Neutrophil (primary cell): Measurements from ENCODE around the gene ANKRD31.
A peak's percentile ranks its signal among the peaks of the same experiment; 100 is the strongest.

Experiments
- H3K27ac ChIP-seq: fragments of 200-600 bp; sonication (generic); 2 replicates; pipeline ENCODE4 v1.5.1; 2016; ENCODE audit warnings: mild to moderate bottlenecking, moderate library complexity
- H3K27me3 ChIP-seq: fragments of 200-600 bp; sonication (generic); 2 replicates; pipeline ENCODE4 v1.6.0; 2016; ENCODE audit warnings: mild to moderate bottlenecking
- H3K36me3 ChIP-seq: fragments of 200-600 bp; sonication (generic); 2 replicates; pipeline ENCODE4 v1.5.1; 2017
- H3K4me1 ChIP-seq, 2 experiments: fragments of 200-600 bp in 1 of 2; sonication (generic) in 1 of 2; 1 replicate in 1 of 2; 2 replicates in 1 of 2; pipeline versions ENCODE4 v1.5.1 to v1.6.1; 2013 to 2016; ENCODE audit warnings: low read depth in 1 of 2, low read length in 1 of 2, mild to moderate bottlenecking in 1 of 2, moderate library complexity in 1 of 2; ENCODE audit not compliant: control insufficient read depth in 1 of 2, insufficient read depth in 1 of 2
- H3K4me3 ChIP-seq, 2 experiments: fragments of 200-600 bp in 1 of 2; sonication (generic) in 1 of 2; 1 replicate in 1 of 2; 2 replicates in 1 of 2; pipeline ENCODE4 v1.5.1; 2013 to 2016; ENCODE audit warnings: low read depth in 1 of 2, low read length in 1 of 2, mild to moderate bottlenecking in 1 of 2, moderate library complexity in 1 of 2
- H3K9me3 ChIP-seq: fragments of 200-600 bp; sonication (generic); 2 replicates; pipeline ENCODE4 v1.5.1; 2016
- TF ChIP-seq, protein P1 (sequence below): fragments of 200-600 bp; sonication (generic); IDR thresholded peaks from 2 replicates; pipeline ENCODE4 v1.5.1; 2016; ENCODE audit warnings: antibody characterized with exemption

Gene ANKRD31

DNA sequence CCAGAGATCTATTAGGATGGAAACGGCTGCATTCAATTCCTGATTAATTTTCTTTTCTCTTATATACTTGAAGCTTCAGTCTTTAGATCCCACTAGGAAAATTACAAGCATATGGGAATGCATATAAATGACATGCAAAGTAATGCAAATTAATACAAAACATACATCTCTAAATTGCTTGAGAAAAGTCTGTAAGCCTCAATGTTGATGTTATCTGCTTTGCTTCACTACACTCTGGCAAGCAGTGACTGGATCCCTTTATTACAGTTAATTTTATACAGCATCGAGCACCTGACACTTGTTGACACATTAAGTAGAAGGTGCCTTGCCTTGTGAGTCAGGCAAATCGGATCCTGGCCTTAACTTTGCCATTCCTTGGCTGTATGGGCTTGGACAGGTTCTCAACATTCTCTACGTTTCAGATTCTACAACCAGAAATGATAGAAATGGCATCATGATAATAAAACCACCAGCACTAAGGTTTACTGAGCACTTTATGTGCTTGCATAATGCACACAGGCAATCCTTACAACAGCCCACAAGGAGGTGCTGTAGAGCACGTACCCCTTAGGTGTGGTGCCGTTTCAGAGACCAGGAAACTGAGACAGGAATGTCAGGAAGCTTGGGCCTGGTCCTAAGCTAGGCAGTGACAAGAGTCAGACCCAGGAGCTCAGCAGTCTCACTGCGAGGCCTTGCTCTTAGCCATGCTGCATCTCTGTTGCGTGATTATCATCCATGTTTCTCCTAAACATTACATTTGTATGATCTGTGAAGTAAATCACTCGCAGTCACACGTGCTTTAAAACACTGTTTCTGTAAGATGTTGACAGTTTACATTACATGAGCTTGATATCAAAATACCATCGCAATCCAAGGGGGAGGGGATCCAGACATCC is 187.0 kb downstream of the ANKRD31 start:
- Histone ChIP-seq H3K27me3 (peaks cover 59% of the 10 kb centered on the region), H3K4me3 (no peak overlapping the region), H3K4me1 (peaks cover 13 to 18% of the 10 kb centered on the region in 2 experiments), H3K9me3 (no peaks in the 10 kb centered on the region), H3K36me3 (no peaks in the 10 kb centered on the region), H3K27ac (no peak overlapping the region)
- TF ChIP-seq, protein P1, sequence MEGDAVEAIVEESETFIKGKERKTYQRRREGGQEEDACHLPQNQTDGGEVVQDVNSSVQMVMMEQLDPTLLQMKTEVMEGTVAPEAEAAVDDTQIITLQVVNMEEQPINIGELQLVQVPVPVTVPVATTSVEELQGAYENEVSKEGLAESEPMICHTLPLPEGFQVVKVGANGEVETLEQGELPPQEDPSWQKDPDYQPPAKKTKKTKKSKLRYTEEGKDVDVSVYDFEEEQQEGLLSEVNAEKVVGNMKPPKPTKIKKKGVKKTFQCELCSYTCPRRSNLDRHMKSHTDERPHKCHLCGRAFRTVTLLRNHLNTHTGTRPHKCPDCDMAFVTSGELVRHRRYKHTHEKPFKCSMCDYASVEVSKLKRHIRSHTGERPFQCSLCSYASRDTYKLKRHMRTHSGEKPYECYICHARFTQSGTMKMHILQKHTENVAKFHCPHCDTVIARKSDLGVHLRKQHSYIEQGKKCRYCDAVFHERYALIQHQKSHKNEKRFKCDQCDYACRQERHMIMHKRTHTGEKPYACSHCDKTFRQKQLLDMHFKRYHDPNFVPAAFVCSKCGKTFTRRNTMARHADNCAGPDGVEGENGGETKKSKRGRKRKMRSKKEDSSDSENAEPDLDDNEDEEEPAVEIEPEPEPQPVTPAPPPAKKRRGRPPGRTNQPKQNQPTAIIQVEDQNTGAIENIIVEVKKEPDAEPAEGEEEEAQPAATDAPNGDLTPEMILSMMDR = peak; percentile 22

DNA sequence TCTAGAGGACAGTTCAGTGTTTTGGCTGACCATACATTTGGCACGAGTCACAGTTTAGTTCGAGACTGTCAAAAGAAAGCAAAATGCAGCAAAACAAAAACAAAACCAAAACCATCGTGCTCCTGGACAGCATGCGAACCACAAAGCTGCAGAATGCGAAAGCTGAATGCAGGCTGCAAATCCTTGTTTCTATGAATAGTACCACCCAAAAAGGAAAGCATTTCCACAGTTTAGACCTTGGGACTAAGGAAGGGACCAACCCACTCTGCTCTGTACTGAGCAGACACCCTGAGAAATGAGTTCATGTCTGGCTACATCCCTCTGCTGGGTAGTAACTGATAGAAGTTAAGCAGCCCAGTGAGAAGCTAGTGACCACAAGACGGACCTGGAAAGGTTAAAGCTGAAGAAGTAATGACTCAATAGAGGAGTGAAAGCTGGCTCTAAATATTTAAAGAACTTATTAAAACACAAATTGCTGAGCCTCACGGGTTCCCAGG is 188.2 kb downstream of the ANKRD31 start:
- H3K9me3 ChIP-seq = no peaks in the 10 kb centered on the region
- H3K36me3 ChIP-seq = no peaks in the 10 kb centered on the region
- peaks cover 8 to 10% of the 10 kb centered on the region in 2 experiments for H3K4me1 ChIP-seq
- no peak overlapping the region for H3K27ac ChIP-seq
- no peak overlapping the region for H3K4me3 ChIP-seq
- TF ChIP-seq, protein P1 = no peak
- H3K27me3 ChIP-seq = peaks cover 57% of the 10 kb centered on the region

DNA sequence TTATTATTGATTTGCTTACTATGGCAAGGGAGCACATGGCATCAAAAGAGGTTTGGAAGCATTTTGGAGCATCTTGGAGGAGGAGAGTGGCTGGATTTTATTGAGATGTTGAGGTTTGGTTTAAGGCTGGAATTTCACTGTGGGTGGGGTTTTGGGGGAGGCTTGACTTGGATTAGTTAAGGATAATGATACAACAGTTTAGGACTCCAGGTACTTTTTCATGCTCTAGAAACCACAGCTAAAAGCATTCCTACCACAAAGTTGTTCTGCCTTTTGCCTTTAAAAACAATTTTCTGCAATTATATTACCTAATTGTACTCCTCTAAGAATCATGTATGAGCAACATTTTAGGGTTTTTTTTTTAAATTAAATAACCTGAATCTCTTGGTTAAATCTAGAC is 189.3 kb downstream of the ANKRD31 start:
- TF ChIP-seq, protein P1 = no peak

DNA sequence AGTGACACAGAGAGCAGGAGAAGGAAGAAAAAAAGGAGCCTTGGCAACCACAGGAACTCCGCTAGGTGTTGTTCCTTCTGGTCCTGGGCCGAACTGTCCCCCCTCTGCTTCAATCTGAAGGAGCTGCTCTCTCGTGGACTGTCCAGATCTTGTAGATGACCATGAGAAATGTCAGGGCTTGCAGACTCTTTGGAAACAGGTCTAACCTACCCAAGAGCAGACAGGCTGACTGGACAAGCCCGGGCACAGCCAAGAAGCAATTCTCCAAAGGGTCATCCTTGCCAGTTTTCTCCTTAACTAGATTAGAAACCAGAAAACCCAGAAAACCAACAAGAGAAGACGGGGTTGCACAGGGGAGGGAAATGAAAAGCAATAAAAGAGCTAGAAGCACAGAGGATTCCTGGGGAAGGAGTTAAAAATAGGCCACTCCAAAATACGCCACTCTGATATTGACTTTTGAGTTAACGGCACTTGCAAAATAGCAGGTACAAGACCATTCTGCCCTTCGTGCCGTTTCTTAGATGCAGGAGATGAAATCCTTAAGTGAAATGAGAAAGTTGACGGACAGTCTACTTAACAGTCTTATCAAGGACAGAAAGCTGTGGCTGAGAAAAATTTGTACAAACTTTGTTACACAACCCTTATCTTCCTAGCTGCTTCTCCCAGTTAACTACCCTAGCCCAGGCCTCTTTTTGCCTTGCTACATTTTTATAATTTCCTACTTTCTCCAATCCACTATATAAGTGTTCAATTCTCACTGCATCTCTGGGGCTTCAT is 190.1 kb downstream of the ANKRD31 start:
- no peaks in the 10 kb centered on the region for H3K4me1 ChIP-seq
- no peak overlapping the region for H3K27ac ChIP-seq
- TF ChIP-seq, protein P1 = no peak
- no peaks in the 10 kb centered on the region for H3K9me3 ChIP-seq
- H3K27me3 ChIP-seq = peaks cover 57% of the 10 kb centered on the region
- no peak overlapping the region for H3K4me3 ChIP-seq
- no peaks in the 10 kb centered on the region for H3K36me3 ChIP-seq

More for the DNA sequence above, 189.3 kb downstream of the ANKRD31 start:
- H3K4me1 ChIP-seq = peaks cover 3% of the 10 kb centered on the region in 2 experiments
- H3K27me3 ChIP-seq = peaks cover 57% of the 10 kb centered on the region
- H3K27ac ChIP-seq = no peak overlapping the region
- no peaks in the 10 kb centered on the region for H3K36me3 ChIP-seq
- no peak overlapping the region for H3K4me3 ChIP-seq
- H3K9me3 ChIP-seq = no peaks in the 10 kb centered on the region

DNA sequence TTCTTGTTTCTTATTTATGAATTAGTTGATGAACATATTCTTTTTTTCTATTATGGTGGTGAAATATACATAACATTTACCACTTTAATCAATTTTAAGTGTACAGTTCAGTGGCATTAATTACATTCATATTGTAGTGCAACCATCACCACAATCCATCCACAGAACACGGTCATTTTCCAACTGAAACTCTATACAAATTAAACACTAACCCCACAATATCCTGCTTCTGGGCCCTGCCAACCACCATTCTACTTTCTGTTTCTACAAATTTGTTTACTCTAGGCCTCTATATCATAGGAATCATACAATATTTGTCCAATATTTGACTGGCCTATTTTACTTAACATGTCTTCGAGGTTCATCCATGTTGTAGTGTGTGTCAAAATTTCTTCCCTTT is 191.6 kb downstream of the ANKRD31 start:
- Histone ChIP-seq H3K36me3 (no peaks in the 10 kb centered on the region), H3K27me3 (peaks cover 57% of the 10 kb centered on the region), H3K4me1 (no peaks in the 10 kb centered on the region), H3K4me3 (no peak overlapping the region), H3K9me3 (no peaks in the 10 kb centered on the region), H3K27ac (no peak overlapping the region)
- TF ChIP-seq, protein P1 = no peak
